Measurements from ENCODE around the gene DNAH17. TPM values are rescaled to one million over a fixed set of nuclear protein-coding genes. Genes with fewer than 3 reads are reported as not detected.

The DNAH17 gene
- total and polyA plus RNA-seq, 2 donors (not counting 3 experiments of a cell fraction or from before 2014, with no cell fraction given), result not detected

- TF ChIP-seq MYC (IDR thresholded peaks at IDR 0.05; ENCODE audit: low read depth, low read length) (no peak), CTCF (IDR thresholded peaks at IDR 0.05; ENCODE audit: extremely low read depth in 1 of 2, insufficient read depth in 1 of 2, low read depth in 1 of 2, low read length in 2 of 2) (no peak), GATA2 (IDR thresholded peaks at IDR 0.05; ENCODE audit: insufficient read depth, insufficient read length, low read depth, low read length) (no peak), FOS (IDR thresholded peaks at IDR 0.05; ENCODE audit: borderline replicate concordance, insufficient read depth, low read length) (no peak), JUN (IDR thresholded peaks at IDR 0.05; ENCODE audit: borderline replicate concordance, insufficient read depth, insufficient read length, low read depth) (no peak), POLR2A (IDR thresholded peaks at IDR 0.05; ENCODE audit: low read depth, low read length) (no peak), MAX (IDR thresholded peaks at IDR 0.05; ENCODE audit: insufficient read depth, insufficient read length) (no peak), POLR2AphosphoS5 (IDR thresholded peaks at IDR 0.05; ENCODE audit: insufficient read depth, low read depth, low read length) (no peak), EZH2 (IDR thresholded peaks at IDR 0.05; ENCODE audit: borderline replicate concordance, low read depth, low read length, severe bottlenecking) (no peak)
- H4K20me1 ChIP-seq (replicated peaks; ENCODE audit: control insufficient read depth, extremely low read depth, insufficient read depth, low read length), result no peaks in the 10 kb centered on the region
- H3K27me3 ChIP-seq (ENCODE audit: control insufficient read depth in 2 of 2, insufficient read depth in 2 of 2, low read length in 2 of 2), result no peaks in the 10 kb centered on the region
- intact Hi-C loops (cut with micrococcal nuclease), result no loop called here
- CTCF ChIA-PET, result interaction anchor here (0.5 kb wide), 1 partner anchor 1197 kb away, joined by 3 read pairs; no protein-coding TSS in a partner anchor
- H3K79me2 ChIP-seq (ENCODE audit: control insufficient read depth, insufficient read depth, low read length), result no peaks in the 10 kb centered on the region
- no peak overlapping the region for H3K4me2 ChIP-seq (ENCODE audit: insufficient read depth, low read length)
- no peaks in the 10 kb centered on the region for H3K36me3 ChIP-seq (ENCODE audit: control insufficient read depth in 2 of 2, extremely low read depth in 1 of 2, insufficient read depth in 2 of 2, low read length in 2 of 2)
- no TSS peak for BruUV-seq (replicated peaks)
- dilution Hi-C loops (cut with MboI; ENCODE audit: extremely low pct_ligation_motif_present, low sequenced_read_pairs), result no loop called here
- no peaks in the 10 kb centered on the region for H3K9me3 ChIP-seq (replicated peaks; ENCODE audit: control insufficient read depth, insufficient read depth, low read length)
- no peak for FAIRE-seq
- no peak overlapping the region for H3K9ac ChIP-seq (replicated peaks; ENCODE audit: extremely low read depth, insufficient read depth, low read length)
- DNase-seq (ENCODE audit: low read depth, low spot score), result no peak
- no peaks in the 10 kb centered on the region for H3K4me1 ChIP-seq (ENCODE audit: control insufficient read depth, extremely low read depth, insufficient read depth, low read length)
- H2AFZ ChIP-seq (ENCODE audit: low read depth, low read length), result no peak overlapping the region
- no peaks in the 10 kb centered on the region for H3K9me1 ChIP-seq (replicated peaks; ENCODE audit: control insufficient read depth, extremely low read depth, insufficient read depth, low read length)
- POLR2A ChIA-PET, result no interaction called here
- H3K27ac ChIP-seq (ENCODE audit: insufficient read depth, low read depth, low read length), result no peak overlapping the region
- no peak overlapping the region for H3K4me3 ChIP-seq (replicated peaks in 1 of 3; ENCODE audit: insufficient read depth in 1 of 3, low read depth in 1 of 3, low read length in 3 of 3)
Measured at GRCh38 chr17:78461799-78462053, 115.5 kb downstream of the DNAH17 start.

Measured in endothelial cell of umbilical vein (primary cell).